Activated effector memory CD4-positive, alpha-beta T cell treated with Interleukin-2 at 50 U/mL for 16 hours (primary cell): ENCODE results near the gene FLT3.

Experiments
- DNase-seq: peaks from one replicate; pipeline ENCODE4 v3.0.0-alpha.2; 2020

FLT3 gene

GRCh38 chr13:28000567-28000966, 99.8 kb downstream of the FLT3 start:
- no peak for DNase-seq

DNA sequence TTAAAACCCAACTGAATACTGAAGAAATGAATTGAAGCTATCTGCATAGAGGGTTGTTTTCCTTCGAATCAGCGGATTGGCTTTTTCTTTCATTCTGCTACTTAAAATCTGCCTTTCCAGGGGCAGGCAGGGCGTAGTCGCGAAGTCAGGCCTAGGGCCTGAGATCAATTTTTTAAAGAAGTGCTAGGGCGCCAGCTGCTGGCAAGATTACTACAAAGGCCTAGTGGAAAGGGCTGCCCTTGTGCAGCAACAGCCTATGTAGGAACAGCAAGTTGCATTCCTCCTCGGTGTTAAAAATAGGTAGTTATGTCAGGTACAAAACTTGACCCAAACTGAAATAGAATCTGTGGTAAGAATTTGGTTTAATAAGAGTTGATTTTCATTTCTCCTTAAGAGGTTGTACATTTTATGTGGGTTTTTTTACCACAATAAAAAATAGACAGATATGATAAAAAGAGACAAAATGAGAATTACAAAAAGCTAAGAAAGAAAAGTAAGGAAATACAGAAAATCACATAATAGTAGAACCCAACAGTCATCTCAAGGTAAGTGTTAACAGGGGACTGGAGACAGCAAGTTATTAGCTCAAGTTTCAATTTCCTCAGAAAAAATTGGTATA, 102.4 kb downstream of the FLT3 start:
- no peak for DNase-seq

DNA sequence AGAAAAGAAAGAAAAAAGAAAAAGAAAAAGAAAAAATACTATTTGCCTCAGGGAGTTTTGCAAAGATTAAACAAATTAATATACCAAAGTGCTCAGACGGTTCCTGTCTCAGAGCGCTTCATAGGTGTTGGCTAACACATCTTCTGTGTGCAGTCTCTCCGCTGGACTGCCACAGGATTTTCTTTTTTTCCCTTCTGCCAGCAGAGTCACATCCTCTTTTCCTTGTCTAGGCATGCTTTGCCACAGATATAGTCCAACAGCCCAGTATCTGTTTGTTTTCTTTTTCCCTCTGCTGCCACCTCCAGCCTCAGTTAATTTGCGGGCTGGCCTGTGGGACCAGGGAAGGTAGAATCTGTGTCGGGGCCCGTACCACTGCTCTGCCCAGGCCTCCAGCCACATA, 108.5 kb downstream of the FLT3 start:
- no peak for DNase-seq

DNA sequence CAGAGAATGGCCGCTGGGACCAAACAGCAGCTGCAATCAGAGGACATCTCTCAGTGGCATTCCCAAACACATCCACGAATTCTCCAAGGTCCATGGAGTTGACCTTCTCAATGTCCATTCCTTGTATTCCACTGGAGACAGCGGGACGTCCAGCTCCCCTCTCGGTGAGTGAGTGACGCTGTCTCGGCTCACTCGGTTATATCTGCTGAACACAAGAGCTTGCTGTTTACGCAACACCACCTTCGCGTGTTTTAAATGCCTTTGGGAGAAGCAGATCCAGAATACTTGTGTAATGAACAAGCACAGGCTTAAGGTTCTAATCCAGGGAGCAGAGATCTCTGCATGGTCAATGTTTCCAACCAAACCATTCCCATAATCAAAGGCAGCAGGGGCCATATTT, 111.9 kb downstream of the FLT3 start, which contains the start of gene URAD:
TSS of gene URAD (minus strand) at position 174 of the 400 bp plus-strand sequence. CDS start at position 118, 56 bp downstream.
- no peak for DNase-seq

DNA sequence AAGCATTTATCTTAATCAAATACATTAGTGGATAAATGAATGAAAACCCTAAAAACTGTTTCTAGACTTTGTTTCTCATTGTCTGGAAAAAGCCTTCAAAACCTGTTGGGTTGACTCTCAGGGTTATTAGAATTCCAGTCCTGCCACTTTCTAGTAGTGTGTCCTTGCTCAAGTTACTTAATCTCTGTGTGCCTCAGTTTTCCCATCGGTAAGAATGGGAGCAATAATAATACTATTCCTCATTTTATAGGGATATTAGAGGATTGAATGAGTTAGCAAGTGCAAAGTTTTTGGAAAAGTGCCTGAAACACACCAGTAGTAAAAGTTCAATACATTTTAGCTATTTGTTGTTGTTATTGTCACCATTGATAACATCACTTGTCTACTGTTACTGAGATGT, 114.8 kb downstream of the FLT3 start:
- no peak for DNase-seq

GRCh38 chr13:27982361-27982760, 118.0 kb downstream of the FLT3 start:
- no peak for DNase-seq

DNA sequence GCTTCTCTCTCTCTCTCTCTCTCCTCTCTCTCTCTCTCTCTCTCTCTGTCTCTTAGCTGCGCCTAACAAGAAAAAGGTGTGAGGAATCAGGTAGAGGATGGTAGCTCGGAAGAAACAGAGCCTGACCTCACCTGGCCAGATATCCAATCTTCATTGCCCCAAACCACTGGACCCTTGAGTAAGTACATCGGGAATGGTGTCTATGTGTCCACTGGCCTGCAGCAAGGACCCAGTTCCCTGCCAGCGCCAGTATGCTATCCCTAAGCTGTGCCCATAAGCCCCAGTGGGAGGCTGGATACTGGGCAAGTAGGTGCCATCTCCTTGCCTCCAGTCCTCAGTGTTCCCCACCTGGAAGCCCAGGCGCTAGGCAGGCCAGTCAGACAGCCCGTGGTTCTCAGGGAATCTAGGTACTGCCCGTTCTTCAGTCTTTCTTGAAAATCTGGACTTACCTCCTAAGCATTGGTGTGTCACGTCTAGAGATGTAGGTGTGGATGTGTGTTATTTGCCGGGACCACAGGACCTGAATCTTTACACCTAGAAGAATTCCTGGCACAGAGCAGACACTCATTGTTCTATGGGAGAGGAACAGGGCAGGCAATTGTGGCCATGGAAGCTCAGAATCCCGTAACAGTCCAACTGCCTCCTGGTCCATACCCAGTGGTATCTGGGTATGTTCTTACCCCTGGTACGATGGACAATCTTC, 119.2 kb downstream of the FLT3 start:
- no peak for DNase-seq

- DNase-seq: no peak
Observed at GRCh38 chr13:27980280-27980998, 119.9 kb downstream of the FLT3 start.

GRCh38 chr13:27979765-27980279, 120.6 kb downstream of the FLT3 start:
- no peak for DNase-seq

GRCh38 chr13:27979001-27979643, 121.3 kb downstream of the FLT3 start:
- DNase-seq: no peak

DNA sequence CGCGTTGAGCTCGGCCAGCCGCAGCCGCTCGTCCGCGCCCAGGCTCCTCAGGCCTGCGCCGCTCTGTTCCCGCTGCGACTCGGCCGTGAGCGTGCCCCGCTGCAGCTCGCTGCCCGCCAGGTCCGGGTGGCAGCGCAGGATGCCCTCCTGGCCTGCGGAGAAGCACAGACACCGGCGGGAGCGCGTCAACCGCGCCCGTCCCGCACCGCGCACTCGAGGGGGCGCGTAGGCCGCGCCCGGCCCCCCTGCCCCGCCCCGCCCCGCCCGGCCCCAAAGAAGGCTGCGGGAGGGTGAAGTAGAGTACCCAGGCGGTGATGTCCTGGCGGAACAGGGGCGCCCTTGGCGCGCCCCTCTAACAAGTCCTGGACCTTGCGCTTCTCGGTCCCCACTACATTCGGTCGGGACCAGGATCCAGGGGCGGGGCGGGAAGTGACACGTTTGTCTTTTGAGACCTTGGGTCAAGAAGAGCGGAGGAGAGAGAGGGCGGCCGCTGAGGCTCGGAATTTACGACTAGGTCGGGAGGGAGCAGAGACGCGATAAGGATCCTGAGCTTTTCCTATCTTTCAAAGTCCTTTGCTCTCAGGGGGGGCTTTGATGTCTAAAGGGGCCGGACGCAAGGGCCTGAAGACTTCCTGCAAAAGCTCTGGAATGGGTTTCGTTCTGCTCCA, 121.9 kb downstream of the FLT3 start:
- DNase-seq: no peak

DNA sequence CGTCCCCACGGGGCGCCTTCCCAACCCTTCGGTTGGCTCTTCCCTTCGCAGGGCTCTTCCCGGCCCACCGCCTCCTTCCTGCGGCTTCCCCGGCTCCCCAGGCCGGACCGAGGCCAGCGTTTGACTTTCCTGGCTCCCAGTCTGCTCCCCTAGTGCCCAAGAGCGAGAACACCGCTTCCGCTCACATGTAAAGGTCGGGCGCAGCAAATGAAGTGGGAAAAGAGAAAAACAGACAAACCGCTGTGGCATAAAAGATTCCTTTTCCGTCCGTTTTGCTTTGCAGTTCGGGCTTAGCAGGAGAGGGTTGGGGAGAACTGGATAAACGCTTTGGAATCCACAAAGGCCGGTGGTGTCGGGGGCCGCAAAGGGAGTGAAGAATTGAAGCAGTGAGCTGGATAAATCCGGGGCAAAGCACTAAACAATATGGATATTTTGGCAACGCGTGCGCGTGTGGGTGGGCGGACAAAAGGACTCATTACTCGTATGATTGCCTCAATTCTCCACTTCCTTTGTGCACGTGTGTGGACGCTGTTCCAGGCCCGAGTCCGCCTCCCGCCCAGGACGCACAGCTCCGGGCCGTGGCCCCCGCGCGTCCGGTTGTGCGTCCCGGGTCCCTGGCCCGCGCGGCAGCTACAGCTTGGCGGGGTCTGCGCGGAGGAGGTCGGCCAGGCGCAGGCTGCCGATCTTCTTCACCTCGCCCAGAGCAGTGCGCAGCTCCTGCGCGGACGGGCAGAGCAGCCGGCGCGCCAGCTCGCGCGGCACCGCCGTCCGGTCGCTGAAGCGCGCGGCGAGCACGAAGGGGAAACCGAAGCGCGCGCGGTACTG, 122.7 kb downstream of the FLT3 start:
- DNase-seq: no peak

DNA sequence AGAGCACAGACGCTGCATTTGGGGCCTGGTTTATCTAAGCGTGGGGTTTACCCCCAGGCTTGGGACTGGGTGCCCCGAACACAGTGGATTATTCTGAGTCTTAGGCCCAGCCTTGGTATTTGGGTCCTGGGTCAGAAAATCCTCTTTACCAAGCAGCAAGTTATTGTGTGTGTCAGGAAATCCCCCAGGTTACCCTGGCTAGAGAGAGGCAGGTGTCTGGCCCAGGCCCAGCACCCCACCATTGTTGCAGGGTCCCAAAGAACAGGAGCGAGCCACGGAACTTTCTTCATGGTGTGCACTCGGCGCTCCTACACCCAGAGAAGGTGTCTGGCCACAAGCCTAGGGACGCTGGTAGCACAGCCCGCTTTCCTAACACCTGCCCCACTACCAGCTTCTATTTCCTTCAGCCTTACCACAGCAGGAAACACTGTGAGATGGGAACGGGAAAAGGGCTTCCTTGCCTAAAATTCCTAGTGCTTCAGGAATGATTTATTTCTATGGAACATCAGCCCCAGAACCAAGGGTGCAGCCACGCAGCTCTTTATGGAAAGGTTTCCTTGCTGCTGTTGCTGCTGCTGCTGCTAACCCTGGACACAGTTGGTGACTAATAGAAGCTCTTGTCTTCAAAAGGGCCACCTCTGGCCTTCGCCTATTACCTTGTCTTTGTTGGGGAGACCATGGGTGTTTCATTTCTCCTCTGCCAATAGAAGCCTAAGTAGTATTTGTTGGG, 123.8 kb downstream of the FLT3 start:
- no peak for DNase-seq

DNA sequence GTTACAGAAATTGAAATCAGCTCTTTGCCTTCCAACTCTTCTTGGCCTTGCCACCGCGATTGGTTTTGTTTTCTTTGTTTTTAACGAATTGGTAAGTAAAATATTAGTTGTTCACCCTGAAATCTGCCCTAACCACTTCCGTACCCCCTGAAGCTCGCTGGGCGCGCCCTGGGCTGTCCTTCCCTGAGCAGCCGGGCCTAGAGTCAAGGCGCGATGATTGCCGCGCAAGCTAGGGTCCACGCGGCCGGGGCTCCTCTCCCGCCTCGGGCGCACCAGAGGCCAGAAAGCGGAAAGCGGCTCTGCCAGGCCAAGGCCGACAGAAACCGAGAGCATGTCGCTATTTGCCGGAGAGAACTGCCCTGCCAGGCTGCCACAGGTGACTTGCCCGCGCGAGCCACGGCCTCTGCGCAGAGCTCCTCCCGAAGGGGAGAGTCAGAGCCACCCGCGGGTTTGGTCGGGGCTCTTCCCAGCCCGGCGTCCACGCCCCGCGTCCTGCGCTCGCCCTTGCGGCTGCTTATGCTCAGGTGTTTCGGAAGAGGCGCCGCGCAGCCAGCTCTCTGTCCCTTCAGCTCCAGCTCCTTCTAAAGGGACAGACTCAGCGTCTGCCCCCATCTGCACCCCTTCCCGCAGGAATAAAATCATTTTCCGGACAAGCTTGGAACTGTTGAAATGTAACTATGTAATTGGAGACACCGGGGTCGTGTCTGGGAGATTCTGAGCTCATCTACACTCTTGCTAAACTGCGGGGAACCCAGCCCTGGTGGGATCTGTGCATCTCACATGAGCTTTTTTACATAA, 124.6 kb downstream of the FLT3 start:
- no peak for DNase-seq

- no peak for DNase-seq
Observed at GRCh38 chr13:27973961-27974662, 126.3 kb downstream of the FLT3 start.

DNA sequence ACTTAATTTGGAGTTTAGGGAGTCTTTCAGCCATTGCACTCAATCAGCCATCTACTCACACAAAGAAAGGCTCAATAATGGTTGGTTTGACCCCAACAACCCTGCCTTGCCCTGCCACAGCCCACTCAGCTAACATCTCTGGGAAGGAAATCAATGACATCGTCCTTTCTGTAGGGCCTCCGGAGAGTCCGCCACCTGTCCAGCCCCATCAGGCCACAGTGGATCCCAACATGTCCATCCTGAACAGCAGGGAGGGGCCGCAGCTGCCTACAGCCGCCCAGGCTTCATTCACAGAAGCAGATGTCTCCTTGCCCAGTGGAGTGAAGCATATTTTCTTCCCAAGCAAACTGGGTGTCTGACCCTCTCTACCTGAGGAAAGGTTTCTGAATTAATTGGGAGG, 127.1 kb downstream of the FLT3 start:
- no peak for DNase-seq

- no peak for DNase-seq
Observed at GRCh38 chr13:27972478-27972820, 127.9 kb downstream of the FLT3 start.

GRCh38 chr13:27971776-27972477, 128.4 kb downstream of the FLT3 start:
- DNase-seq: no peak

GRCh38 chr13:27971236-27971645, 129.1 kb downstream of the FLT3 start:
- DNase-seq: no peak
